Activated B cell treated with CpG ODN at 0.5 μM for 24 hours (primary cell): ENCODE measurements around the gene COL4A1. TPM values are rescaled to one million over a fixed set of nuclear protein-coding genes. Genes with fewer than 3 reads are reported as not detected.

Experiments used
- ATAC-seq: fragments of 200-7000 bp; cut with Tn5 transposase; one replicate; pipeline ENCODE4 v1.10.0; 2021; ENCODE audit warnings: low read depth, mild to moderate bottlenecking, moderate library complexity
- CTCF ChIA-PET: fragments of 350-600 bp; sonication (Branson Sonifier 250); formaldehyde crosslinking; loops from one replicate; lab custom pipeline; 2021; ENCODE audit warnings: antibody characterized with exemption; lab: Charles Lee
- POLR2A ChIA-PET: fragments of 350-600 bp; sonication (Branson Sonifier 250); formaldehyde crosslinking; loops from one replicate; lab custom pipeline; 2021; ENCODE audit warnings: antibody characterized with exemption; lab: Charles Lee
- DNase-seq: peaks from one replicate; pipeline ENCODE4 v3.0.0; 2022
- H3K27ac Mint-ChIP-seq: one replicate; pipeline ENCODE4 v1.8.0; 2020; ENCODE audit warnings: mixed read lengths
- H3K27me3 Mint-ChIP-seq: one replicate; pipeline ENCODE4 v1.8.0; 2021; ENCODE audit warnings: mixed read lengths
- H3K36me3 Mint-ChIP-seq: one replicate; pipeline ENCODE4 v1.8.0; 2021; ENCODE audit warnings: low read depth, mixed read lengths
- H3K4me1 Mint-ChIP-seq: one replicate; pipeline ENCODE4 v1.8.0; 2021; ENCODE audit warnings: mixed read lengths
- H3K4me3 Mint-ChIP-seq: one replicate; pipeline ENCODE4 v1.8.0; 2020; ENCODE audit warnings: mild to moderate bottlenecking, mixed read lengths
- H3K9me3 Mint-ChIP-seq: one replicate; pipeline ENCODE4 v1.8.0; 2020; ENCODE audit warnings: mixed read lengths
- CTCF ChIP-seq: fragments of 200-600 bp; IDR thresholded peaks from one replicate; pipeline ENCODE4 v1.8.0; 2022; ENCODE audit warnings: antibody characterized with exemption, mild to moderate bottlenecking
- intact Hi-C: fragments of 100-400 bp; cut with micrococcal nuclease; formaldehyde crosslinking; loops from one replicate; pipeline ENCODE4 v1.15.1; 2024
- total RNA-seq: library from RNA; stranded (reverse); gene quantifications from 2 replicates; pipeline ENCODE4 v1.2.3, GENCODE V29; 2022

Gene COL4A1
- total RNA-seq, 1 donor from 2014 or later, result not detected

GRCh38 chr13:110239280-110240125 lies 67.5 kb downstream of the COL4A1 start:
- Mint-ChIP-seq H3K4me1 (no peaks in the 10 kb centered on the region), H3K27me3 (peaks cover 10% of the 10 kb centered on the region), H3K27ac (no peak overlapping the region), H3K36me3 (no peaks in the 10 kb centered on the region), H3K4me3 (no peak overlapping the region), H3K9me3 (no peaks in the 10 kb centered on the region)
- no peak for TF ChIP-seq CTCF
- CTCF ChIA-PET, result interaction anchor here (1.1 kb wide), 1 partner anchor 17 kb away, joined by 3 read pairs; no protein-coding TSS in a partner anchor
- DNase-seq, result no peak
- intact Hi-C loops, result no loop called here
- POLR2A ChIA-PET, result no interaction called here
- ATAC-seq, result no peak

- Mint-ChIP-seq H3K4me3 (no peak overlapping the region), H3K36me3 (no peaks in the 10 kb centered on the region), H3K4me1 (no peaks in the 10 kb centered on the region), H3K9me3 (no peaks in the 10 kb centered on the region), H3K27ac (no peak overlapping the region), H3K27me3 (peaks cover 13% of the 10 kb centered on the region)
- intact Hi-C loops, result no loop called here
- no peak for ATAC-seq
- ChIA-PET POLR2A (no interaction called here), CTCF (interaction anchor here (1.1 kb wide), 1 partner anchor 17 kb away, joined by 3 read pairs; no protein-coding TSS in a partner anchor)
- DNase-seq, result no peak
- TF ChIP-seq CTCF, result no peak
Observed at GRCh38 chr13:110238818-110239195, 68.2 kb downstream of the COL4A1 start.

DNA sequence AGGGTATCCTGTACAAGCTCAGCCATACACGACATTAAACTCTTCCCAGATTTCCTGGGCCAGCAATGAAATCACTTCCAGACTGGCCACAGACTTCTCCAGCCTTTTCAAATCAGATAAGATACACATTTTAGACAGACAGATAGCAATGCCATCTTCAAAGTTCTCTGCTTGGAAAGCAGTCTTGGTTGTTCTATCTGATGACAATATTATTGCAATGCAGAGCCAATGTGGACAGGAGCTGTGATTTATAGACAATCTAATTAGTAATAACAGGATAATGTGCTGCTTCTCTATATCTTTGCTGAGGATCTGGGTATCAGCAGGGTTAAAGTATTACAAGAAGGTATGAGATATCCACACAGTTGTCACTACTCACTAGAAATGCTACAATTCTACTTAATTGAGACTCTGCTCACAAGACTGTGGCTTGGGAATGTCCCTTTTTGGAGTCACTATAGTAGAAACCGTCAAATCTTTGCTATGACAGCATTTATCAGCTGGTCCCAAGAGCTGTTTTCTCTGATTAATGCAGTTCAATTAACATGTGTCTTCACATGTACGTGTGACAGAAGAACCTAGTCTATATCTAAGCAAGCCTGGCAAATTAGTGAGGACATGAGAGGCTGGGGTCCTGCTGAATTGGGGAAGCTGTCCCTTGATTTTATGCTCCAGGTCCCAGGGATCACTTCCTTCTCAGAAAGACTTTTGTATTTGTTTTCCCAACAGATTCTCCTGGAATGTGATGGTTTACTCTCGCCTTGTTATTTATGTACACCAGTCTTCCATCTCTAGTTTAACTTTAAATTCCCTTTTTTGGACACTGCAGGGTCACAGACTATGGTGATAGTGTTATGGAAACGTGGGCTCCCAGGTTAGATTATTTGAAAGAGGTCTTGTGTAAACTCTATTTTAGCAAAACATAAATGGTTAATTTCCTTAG lies 68.8 kb downstream of the COL4A1 start:
- intact Hi-C loops, result no loop called here
- Mint-ChIP-seq H3K27me3 (peaks cover 16% of the 10 kb centered on the region), H3K36me3 (no peaks in the 10 kb centered on the region), H3K4me1 (no peaks in the 10 kb centered on the region), H3K4me3 (no peak overlapping the region), H3K9me3 (no peaks in the 10 kb centered on the region), H3K27ac (no peak overlapping the region)
- ChIA-PET POLR2A (no interaction called here), CTCF (interaction anchor here (1.1 kb wide), 1 partner anchor 16 kb away, joined by 3 read pairs; no protein-coding TSS in a partner anchor)
- DNase-seq, result no peak
- TF ChIP-seq CTCF, result no peak
- ATAC-seq, result no peak

GRCh38 chr13:110236831-110237261 lies 70.1 kb downstream of the COL4A1 start:
- peaks cover 18% of the 10 kb centered on the region for H3K27me3 Mint-ChIP-seq

More at GRCh38 chr13:110236831-110237261, 70.1 kb downstream of the COL4A1 start:
- no peak for DNase-seq
- H3K27ac Mint-ChIP-seq, result no peak overlapping the region
- POLR2A ChIA-PET, result no interaction called here
- no peaks in the 10 kb centered on the region for H3K36me3 Mint-ChIP-seq
- TF ChIP-seq CTCF, result no peak
- H3K4me1 Mint-ChIP-seq, result no peaks in the 10 kb centered on the region
- ATAC-seq, result no peak
- no peaks in the 10 kb centered on the region for H3K9me3 Mint-ChIP-seq
- intact Hi-C loops, result no loop called here
- H3K4me3 Mint-ChIP-seq, result no peak overlapping the region
- CTCF ChIA-PET, result no interaction called here
